Fibroblast of skin of left biceps (primary cell): ENCODE results near the gene TGM4.
"Not testable (repeated sequence)": the region's sequence is repeated elsewhere in the genome, so short reads cannot be mapped to it uniquely, and the experiment has no call there.

ENCODE experiments used
- DNase-seq, 2 experiments: peaks; one replicate each; pipeline ENCODE4 v3.0.0-alpha.2; 2013; ENCODE audit warnings: low read depth in 2 of 2

Gene TGM4

GRCh38 chr3:44914936-44915335 lies 40.5 kb downstream of the TGM4 start:
- no peak for DNase-seq

GRCh38 chr3:44915702-44916438 lies 41.5 kb downstream of the TGM4 start:
- DNase-seq = no peak

GRCh38 chr3:44918087-44918486 lies 43.7 kb downstream of the TGM4 start:
- no peak for DNase-seq

GRCh38 chr3:44918581-44918980 lies 44.2 kb downstream of the TGM4 start:
- DNase-seq = no peak

GRCh38 chr3:44920081-44920480 lies 45.7 kb downstream of the TGM4 start:
- no peak for DNase-seq

- DNase-seq = peak; percentile 21 to 26
These were observed 49.4 kb downstream of the TGM4 start for GRCh38 chr3:44923632-44924456.

- no peak for DNase-seq
These were observed 50.2 kb downstream of the TGM4 start for GRCh38 chr3:44924457-44925084.

GRCh38 chr3:44926172-44926571 lies 51.8 kb downstream of the TGM4 start:
- no peak for DNase-seq

- DNase-seq = no peak
These were observed 52.5 kb downstream of the TGM4 start for GRCh38 chr3:44926921-44927320.

- DNase-seq = no peak
These were observed 53.0 kb downstream of the TGM4 start for GRCh38 chr3:44927371-44927770.

- no peak for DNase-seq
These were observed 55.4 kb downstream of the TGM4 start for GRCh38 chr3:44929782-44930181.

- no peak for DNase-seq
These were observed 56.5 kb downstream of the TGM4 start for GRCh38 chr3:44930911-44931310.

- no peak for DNase-seq
These were observed 57.4 kb downstream of the TGM4 start for GRCh38 chr3:44931791-44932190.

- no peak for DNase-seq
These were observed 57.9 kb downstream of the TGM4 start for GRCh38 chr3:44932271-44932670.

GRCh38 chr3:44932986-44933944 lies 58.9 kb downstream of the TGM4 start:
- DNase-seq = no peak

- DNase-seq = no peak
These were observed 65.2 kb downstream of the TGM4 start for GRCh38 chr3:44939581-44940036.

- no peak for DNase-seq
These were observed 68.0 kb downstream of the TGM4 start for GRCh38 chr3:44942202-44942921.

- DNase-seq = no peak
These were observed 73.8 kb downstream of the TGM4 start for GRCh38 chr3:44948239-44948638.

- DNase-seq = not testable (repeated sequence)
These were observed 75.4 kb downstream of the TGM4 start for GRCh38 chr3:44949770-44950169.

GRCh38 chr3:44950275-44950734 lies 75.9 kb downstream of the TGM4 start:
- no peak for DNase-seq

- DNase-seq = no peak
These were observed 78.3 kb downstream of the TGM4 start for GRCh38 chr3:44952689-44953088.
